Hepatocyte (in vitro differentiated cells): ENCODE data around the gene CNTN4. TPM values are rescaled to one million over a fixed set of nuclear protein-coding genes. Genes with fewer than 3 reads are reported as not detected.

Source experiments
- DNase-seq: peaks from one replicate; pipeline ENCODE4 v3.0.0-alpha.2; 2016; ENCODE audit warnings: low spot score
- H2AFZ ChIP-seq: fragments of 200-600 bp; sonication (generic); 2 replicates; pipeline ENCODE4 v1.6.0; 2016; ENCODE audit warnings: antibody characterized with exemption, mild to moderate bottlenecking
- H3K27ac ChIP-seq: fragments of 200-600 bp; sonication (generic); 2 replicates; pipeline ENCODE4 v1.5.1; 2016; ENCODE audit warnings: mild to moderate bottlenecking
- H3K27me3 ChIP-seq: fragments of 200-600 bp; sonication (generic); 2 replicates; pipeline ENCODE4 v1.6.1; 2016
- H3K36me3 ChIP-seq: fragments of 200-600 bp; sonication (generic); replicated peaks from 2 replicates; pipeline ENCODE4 v1.5.1; 2016; ENCODE audit warnings: low read depth; ENCODE audit not compliant: insufficient read depth
- H3K4me1 ChIP-seq: fragments of 200-600 bp; sonication (generic); 2 replicates; pipeline ENCODE4 v1.5.1; 2016; ENCODE audit warnings: mild to moderate bottlenecking, moderate library complexity; ENCODE audit not compliant: insufficient read depth
- H3K4me2 ChIP-seq: fragments of 200-600 bp; sonication (generic); 2 replicates; pipeline ENCODE4 v1.6.0; 2016
- H3K4me3 ChIP-seq: fragments of 200-600 bp; sonication (generic); 2 replicates; pipeline ENCODE4 v1.5.1; 2016; ENCODE audit warnings: mild to moderate bottlenecking
- H3K79me2 ChIP-seq: fragments of 200-600 bp; sonication (generic); 2 replicates; pipeline ENCODE4 v1.6.0; 2017; ENCODE audit warnings: mild to moderate bottlenecking
- H3K9me2 ChIP-seq: fragments of 200-600 bp; sonication (generic); replicated peaks from 2 replicates; pipeline ENCODE4 v1.6.0; 2017; ENCODE audit warnings: mild to moderate bottlenecking; ENCODE audit not compliant: insufficient read depth
- H3K9me3 ChIP-seq: fragments of 200-600 bp; sonication (generic); 2 replicates; pipeline ENCODE4 v1.5.1; 2016; ENCODE audit warnings: low read depth, mild to moderate bottlenecking
- H4K20me1 ChIP-seq: fragments of 200-600 bp; sonication (generic); 2 replicates; pipeline ENCODE4 v1.6.0; 2016; ENCODE audit warnings: mild to moderate bottlenecking; ENCODE audit not compliant: insufficient read depth, poor library complexity, severe bottlenecking
- CTCF ChIP-seq: fragments of 200-600 bp; sonication (generic); IDR thresholded peaks from 2 replicates; pipeline ENCODE4 v1.5.1; 2016; ENCODE audit warnings: antibody characterized with exemption, mild to moderate bottlenecking; ENCODE audit not compliant: poor library complexity
- EZH2 ChIP-seq: fragments of 200-600 bp; sonication (generic); IDR thresholded peaks from 2 replicates; pipeline ENCODE4 v1.6.1; 2016; ENCODE audit warnings: antibody characterized with exemption, mild to moderate bottlenecking, borderline replicate concordance
- EZH2phosphoT487 ChIP-seq: fragments of 200-600 bp; sonication (generic); IDR thresholded peaks from one replicate; pipeline ENCODE4 v1.6.1; 2018; ENCODE audit warnings: antibody characterized with exemption, mild to moderate bottlenecking, low read depth, moderate library complexity; ENCODE audit not compliant: unreplicated experiment, severe bottlenecking
- WGBS: methylation state at CpG from one replicate; pipeline ENCODE4 v1.1.6; 2016; ENCODE audit warnings: low lambda C conversion rate; ENCODE audit errors: missing lambda C conversion rate; 5-methylcytosine and 5-hydroxymethylcytosine counted together
- polyA plus RNA-seq: library from polyadenylated mRNA; unstranded; fragments of >200 nt; fragmentation: Nextera tagmentation; extraction: Ambion mirVana; gene quantifications from 2 replicates; pipeline ENCODE4 v1.2.1, GENCODE V29; 2016
- total RNA-seq: library from RNA; depleted of rRNA; stranded (reverse); fragments of >200 nt; gene quantifications from 2 replicates; pipeline ENCODE4 v1.2.3, GENCODE V29; 2014

Gene CNTN4
- total and polyA plus RNA-seq, 2 experiments from 2014 or later = 17.6 to 30.3 TPM

GRCh38 chr3:2839876-2840275 lies 741.2 kb downstream of the CNTN4 start:
- no peak overlapping the region for H3K27ac ChIP-seq
- WGBS = 69% methylated on average over 3 of the region's 3 CpGs

GRCh38 chr3:2847062-2847841 lies 748.6 kb downstream of the CNTN4 start:
- no peak overlapping the region for H3K4me2 ChIP-seq
- no peaks in the 10 kb centered on the region for H4K20me1 ChIP-seq
- no peak overlapping the region for H3K27ac ChIP-seq
- H3K79me2 ChIP-seq = no peaks in the 10 kb centered on the region
- H3K36me3 ChIP-seq = no peaks in the 10 kb centered on the region
- DNase-seq = no peak
- no peaks in the 10 kb centered on the region for H3K9me2 ChIP-seq
- H3K9me3 ChIP-seq = no peaks in the 10 kb centered on the region
- no peak overlapping the region for H3K4me3 ChIP-seq
- H3K4me1 ChIP-seq = no peaks in the 10 kb centered on the region
- no peak for TF ChIP-seq EZH2
- TF ChIP-seq CTCF = no peak
- no peak for TF ChIP-seq EZH2phosphoT487
- H2AFZ ChIP-seq = no peak overlapping the region
- no peaks in the 10 kb centered on the region for H3K27me3 ChIP-seq
- WGBS = 19% methylated on average over 3 of the region's 3 CpGs

More at GRCh38 chr3:2839876-2840275, 741.2 kb downstream of the CNTN4 start:
- H3K27me3 ChIP-seq = no peaks in the 10 kb centered on the region
- no peaks in the 10 kb centered on the region for H3K4me1 ChIP-seq
- H3K36me3 ChIP-seq = no peaks in the 10 kb centered on the region
- no peaks in the 10 kb centered on the region for H3K9me3 ChIP-seq
- H4K20me1 ChIP-seq = no peaks in the 10 kb centered on the region
- no peaks in the 10 kb centered on the region for H3K79me2 ChIP-seq
- no peak overlapping the region for H2AFZ ChIP-seq
- DNase-seq = no peak
- no peak overlapping the region for H3K4me3 ChIP-seq
- no peaks in the 10 kb centered on the region for H3K9me2 ChIP-seq
- H3K4me2 ChIP-seq = no peak overlapping the region
- TF ChIP-seq CTCF (no peak), EZH2 (no peak)

- H3K9me3 ChIP-seq = no peaks in the 10 kb centered on the region
- no peaks in the 10 kb centered on the region for H3K4me1 ChIP-seq
- no peak for DNase-seq
- H3K27ac ChIP-seq = no peak overlapping the region
- no peaks in the 10 kb centered on the region for H3K79me2 ChIP-seq
- H3K4me3 ChIP-seq = no peak overlapping the region
- H3K36me3 ChIP-seq = no peaks in the 10 kb centered on the region
- H3K9me2 ChIP-seq = no peaks in the 10 kb centered on the region
- TF ChIP-seq CTCF = no peak
- TF ChIP-seq EZH2phosphoT487 = no peak
- TF ChIP-seq EZH2 = no peak
- H3K27me3 ChIP-seq = no peaks in the 10 kb centered on the region
- H2AFZ ChIP-seq = no peak overlapping the region
- no peaks in the 10 kb centered on the region for H4K20me1 ChIP-seq
- no peak overlapping the region for H3K4me2 ChIP-seq
Observed at GRCh38 chr3:2849092-2849491, 750.4 kb downstream of the CNTN4 start.
